ENCODE data around the gene FAM200A.

DNA sequence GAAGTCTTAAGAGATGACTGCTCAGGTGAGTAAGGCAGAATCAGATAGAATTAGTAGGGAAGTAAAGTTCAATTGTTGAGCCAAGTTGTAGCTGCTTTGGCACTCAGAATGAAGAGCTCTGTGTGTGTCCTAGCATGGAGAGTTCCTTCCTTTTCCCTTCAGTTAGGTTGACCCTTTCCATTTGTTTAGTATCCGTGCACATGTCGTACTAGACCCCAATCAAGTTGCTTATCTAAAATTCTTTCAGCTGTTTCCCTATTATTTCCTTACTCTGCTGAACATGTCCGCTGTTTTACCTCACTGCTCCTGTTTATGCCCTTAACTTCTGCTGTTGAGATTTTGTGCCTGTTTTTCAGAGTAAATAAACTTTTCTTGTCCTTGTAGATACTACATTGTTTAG lies 19.9 kb upstream of the FAM200A start:
- TF ChIP-seq CTCF (IDR thresholded peaks at IDR 0.05) (no peak), POLR2A (IDR thresholded peaks at IDR 0.05) (no peak)

Measured in adrenal gland (tissue), 5 donors.